ENCODE data around the gene DECR2.
"Not testable (repeated sequence)": the region's sequence is repeated elsewhere in the genome, so short reads cannot be mapped to it uniquely, and the experiment has no call there.

Gene DECR2

DNA sequence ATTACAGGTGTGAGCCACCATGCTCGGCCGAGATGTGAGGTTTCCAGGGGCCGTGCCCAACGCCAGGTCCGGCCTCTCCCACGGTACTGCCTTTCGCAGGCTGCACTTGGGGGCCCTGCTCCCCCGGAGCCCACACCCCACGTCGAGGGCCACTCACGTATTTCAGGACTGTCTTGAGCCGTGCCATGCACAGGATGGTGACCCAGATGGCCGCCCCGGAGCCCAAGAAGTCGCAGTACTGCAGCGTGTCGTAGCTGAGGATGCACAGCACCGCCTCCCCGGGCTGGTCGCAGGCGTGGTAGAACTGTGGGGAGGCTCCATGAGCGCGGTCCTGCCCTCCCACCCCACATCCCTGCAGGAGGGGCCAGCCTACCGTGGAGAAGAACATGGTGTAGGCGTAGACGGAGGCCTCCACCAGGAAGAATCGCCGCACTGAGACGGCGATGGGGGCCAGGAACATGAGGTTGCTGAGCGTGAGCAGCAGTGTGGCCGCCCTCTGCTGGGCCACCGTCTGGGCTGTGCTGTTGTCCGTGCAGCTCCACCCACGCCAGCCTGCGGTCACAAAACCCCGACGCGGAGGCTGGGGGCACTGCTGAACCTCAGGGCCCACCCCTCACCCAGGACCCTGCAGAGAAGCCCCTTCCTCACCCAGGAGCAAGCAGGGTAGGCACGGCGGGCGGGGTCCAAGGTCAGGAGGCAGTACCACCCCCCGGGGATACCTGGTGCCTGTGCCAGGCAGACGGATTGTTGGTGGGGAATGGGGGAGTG is 27.7 kb upstream of the DECR2 start:
- Mint-ChIP-seq H3K27ac (no peak overlapping the region), H3K4me3 (no peak overlapping the region), H3K4me1 (peaks cover 22% of the 10 kb centered on the region), H3K9me3 (no peaks in the 10 kb centered on the region), H3K36me3 (no peaks in the 10 kb centered on the region), H3K27me3 (no peaks in the 10 kb centered on the region)

DNA sequence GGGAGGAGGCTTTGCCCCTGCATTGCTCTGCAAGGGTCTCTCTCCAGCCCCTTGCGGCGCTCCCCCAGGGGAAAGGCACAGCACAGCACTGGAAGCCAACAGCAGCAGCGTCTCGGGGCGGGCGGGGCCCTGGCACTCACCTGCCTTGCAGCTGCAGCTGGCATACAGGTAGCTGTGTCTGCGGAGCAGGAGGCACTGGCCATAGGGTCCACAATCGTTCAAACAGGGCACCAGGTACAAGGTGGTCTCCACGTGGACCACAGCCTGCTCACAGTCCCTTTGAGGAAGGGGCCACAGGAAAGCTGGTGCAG is 27.1 kb upstream of the DECR2 start:
- H3K4me1 Mint-ChIP-seq: peaks cover 20% of the 10 kb centered on the region
- H3K27me3 Mint-ChIP-seq: no peaks in the 10 kb centered on the region
- H3K36me3 Mint-ChIP-seq: no peaks in the 10 kb centered on the region
- H3K4me3 Mint-ChIP-seq: no peak overlapping the region
- H3K9me3 Mint-ChIP-seq: no peaks in the 10 kb centered on the region
- no peak overlapping the region for H3K27ac Mint-ChIP-seq

DNA sequence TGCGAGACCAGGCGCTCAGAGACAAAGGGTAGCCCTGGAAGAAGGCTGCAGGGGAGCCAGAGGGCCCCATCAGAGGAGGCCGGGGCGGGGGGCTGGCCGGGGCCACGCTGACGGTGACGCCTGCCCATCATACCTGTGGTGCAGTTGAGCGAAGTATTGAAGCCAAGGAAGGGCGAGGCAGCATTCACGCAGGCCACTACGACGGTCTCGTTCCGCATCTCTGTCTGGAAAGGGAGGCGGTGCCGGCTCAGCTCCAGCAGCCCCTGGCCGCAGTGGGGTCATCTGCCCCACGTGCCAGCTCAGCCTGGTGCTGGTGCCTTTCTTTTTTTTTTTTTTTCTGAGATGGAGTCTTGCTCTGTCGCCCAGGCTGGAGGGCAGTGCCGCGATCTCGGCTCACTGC is 26.5 kb upstream of the DECR2 start:
- Mint-ChIP-seq H3K27ac (no peak overlapping the region), H3K27me3 (no peaks in the 10 kb centered on the region), H3K4me1 (peaks cover 20% of the 10 kb centered on the region), H3K4me3 (no peak overlapping the region), H3K9me3 (no peaks in the 10 kb centered on the region), H3K36me3 (no peaks in the 10 kb centered on the region)

DNA sequence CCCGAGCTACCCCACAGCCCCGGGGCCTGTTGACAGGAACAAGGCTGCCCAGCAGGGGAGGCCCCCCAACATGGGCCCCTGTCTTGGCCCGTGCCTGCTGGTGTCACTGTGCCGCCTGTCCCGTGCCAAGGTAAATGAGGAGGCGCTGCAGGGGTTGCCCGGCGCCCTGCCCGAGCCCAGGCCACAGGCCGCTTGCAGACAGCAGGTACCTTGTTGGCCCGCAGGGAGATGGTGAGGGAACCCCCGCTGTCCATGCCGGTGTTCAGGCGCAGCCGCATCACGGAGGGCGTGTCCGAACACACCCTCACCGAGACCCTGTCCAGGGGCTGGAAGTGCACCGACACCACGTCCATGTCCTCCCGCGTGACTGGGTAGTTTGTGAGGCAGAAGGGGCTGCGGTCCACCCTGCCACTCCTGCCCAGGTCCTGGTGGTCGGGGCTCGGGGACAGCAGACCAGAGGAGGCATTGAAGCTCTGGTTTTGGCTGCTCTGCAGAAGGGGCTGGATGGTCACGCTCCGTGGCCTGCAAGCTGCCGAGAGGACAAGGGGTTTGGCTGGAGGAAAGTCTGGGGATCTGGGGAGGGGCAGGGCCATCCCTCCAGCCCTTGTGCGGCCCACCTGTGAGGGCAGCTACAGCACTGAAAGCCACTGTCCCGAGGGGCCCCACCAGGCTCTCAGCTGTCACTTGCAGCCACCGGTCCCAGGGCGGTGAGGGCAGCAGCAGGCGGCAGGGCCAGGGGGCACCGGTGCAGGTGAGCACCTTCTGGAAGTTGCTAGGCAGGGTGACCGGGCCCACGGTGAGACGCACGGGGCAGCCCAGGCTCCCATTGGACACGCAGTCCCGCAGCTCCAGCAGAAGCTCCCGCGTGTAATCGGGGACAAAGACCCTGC is 25.5 kb upstream of the DECR2 start:
- H3K9me3 Mint-ChIP-seq: no peaks in the 10 kb centered on the region

DNA sequence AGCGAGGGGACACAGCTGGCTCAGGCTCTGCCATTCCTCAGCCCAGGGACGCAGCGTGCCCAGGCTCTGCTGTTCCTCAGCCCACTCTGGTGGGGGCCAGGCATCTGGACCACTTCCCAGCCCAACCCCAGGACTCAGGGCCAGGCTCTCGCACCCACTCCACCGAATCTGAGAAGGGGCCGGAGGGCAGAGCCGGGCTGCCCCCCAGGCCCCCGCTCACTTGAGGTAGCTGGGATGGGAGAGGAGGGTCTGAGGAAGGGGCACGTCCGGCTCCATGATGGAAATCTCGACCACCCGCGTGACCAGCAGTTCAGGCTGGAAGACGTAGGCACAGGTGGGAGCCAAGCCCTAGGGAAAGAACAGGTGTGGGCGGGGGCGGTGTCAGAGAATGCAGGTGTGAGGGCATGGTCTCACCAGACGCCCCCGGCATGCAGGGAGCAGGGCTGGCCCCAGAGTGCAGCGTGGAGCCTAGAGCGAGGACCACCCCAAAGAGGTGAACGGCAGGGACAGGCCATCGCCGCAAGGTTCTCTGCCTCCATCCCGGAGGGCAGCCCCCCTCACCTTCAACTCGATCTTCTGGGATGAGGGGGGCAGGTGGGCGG is 24.8 kb upstream of the DECR2 start:
- H3K4me1 Mint-ChIP-seq: peaks cover 13% of the 10 kb centered on the region
- H3K9me3 Mint-ChIP-seq: no peaks in the 10 kb centered on the region
- H3K36me3 Mint-ChIP-seq: no peaks in the 10 kb centered on the region
- no peak overlapping the region for H3K4me3 Mint-ChIP-seq
- no peaks in the 10 kb centered on the region for H3K27me3 Mint-ChIP-seq
- H3K27ac Mint-ChIP-seq: no peak overlapping the region

More for the DNA sequence above, 25.5 kb upstream of the DECR2 start:
- no peaks in the 10 kb centered on the region for H3K36me3 Mint-ChIP-seq
- H3K27me3 Mint-ChIP-seq: no peaks in the 10 kb centered on the region
- no peak overlapping the region for H3K27ac Mint-ChIP-seq
- no peak overlapping the region for H3K4me3 Mint-ChIP-seq
- peaks cover 15% of the 10 kb centered on the region for H3K4me1 Mint-ChIP-seq

DNA sequence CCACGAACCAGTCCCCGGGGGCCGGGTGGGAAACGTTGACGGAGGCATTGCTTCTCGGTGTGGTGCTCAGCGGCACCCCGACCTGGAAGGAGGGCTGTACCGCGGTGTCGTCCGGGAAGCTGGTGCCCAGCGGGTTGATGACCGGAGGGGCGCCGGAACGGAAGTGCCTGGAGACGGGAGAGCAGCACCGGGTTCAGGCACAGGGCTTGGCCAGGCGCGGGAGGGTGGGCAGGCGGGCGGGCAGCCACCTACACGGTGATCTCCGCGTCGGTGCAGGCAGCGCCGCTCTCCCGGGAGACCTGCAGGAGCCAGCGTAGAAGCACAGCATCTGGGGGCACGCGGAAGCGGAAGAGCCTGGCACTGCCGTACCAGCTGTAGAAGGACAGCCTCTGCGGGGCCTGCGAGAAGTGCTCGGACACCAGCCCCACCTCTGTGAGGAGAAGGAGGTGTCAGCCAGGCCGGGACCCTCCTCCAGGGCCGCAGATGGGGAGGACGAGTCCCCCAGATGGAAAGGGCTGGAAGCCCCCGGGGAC is 24.2 kb upstream of the DECR2 start:
- H3K27me3 Mint-ChIP-seq: no peaks in the 10 kb centered on the region
- no peaks in the 10 kb centered on the region for H3K9me3 Mint-ChIP-seq
- peaks cover 12% of the 10 kb centered on the region for H3K4me1 Mint-ChIP-seq
- no peaks in the 10 kb centered on the region for H3K36me3 Mint-ChIP-seq
- H3K4me3 Mint-ChIP-seq: no peak overlapping the region
- H3K27ac Mint-ChIP-seq: no peak overlapping the region

DNA sequence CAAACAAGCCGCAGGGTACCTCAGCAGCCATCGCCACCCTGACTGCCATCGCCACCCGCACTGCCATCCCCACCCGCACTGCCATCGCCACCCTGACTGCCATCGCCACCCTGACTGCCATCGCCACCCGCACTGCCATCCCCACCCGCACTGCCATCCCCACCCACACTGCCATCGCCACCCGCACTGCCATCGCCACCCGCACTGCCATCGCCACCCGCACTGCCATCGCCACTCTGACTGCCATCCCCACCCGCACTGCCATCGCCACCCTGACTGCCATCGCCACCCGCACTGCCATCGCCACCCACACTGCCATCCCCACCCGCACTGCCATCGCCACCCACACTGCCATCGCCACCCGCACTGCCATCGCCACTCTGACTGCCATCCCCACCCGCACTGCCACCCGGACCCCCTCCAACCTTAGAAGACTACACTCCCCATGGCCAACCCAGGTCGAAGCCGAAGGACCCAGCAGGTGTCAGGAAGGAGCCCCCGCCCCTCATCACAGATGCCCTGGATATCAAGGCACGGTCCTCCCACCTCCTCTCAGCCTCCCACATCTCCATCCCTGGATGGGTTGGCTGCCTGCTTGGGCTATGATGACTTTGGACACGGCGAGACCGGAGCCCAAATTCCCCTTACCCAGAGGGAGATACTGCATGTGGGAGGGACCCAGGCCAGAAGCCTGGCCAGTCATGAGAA is 23.4 kb upstream of the DECR2 start:
- H3K4me3 Mint-ChIP-seq, H3K27me3 Mint-ChIP-seq, H3K36me3 Mint-ChIP-seq, H3K9me3 Mint-ChIP-seq, H3K27ac Mint-ChIP-seq: not testable (repeated sequence)
- H3K4me1 Mint-ChIP-seq: peaks cover 20% of the 10 kb centered on the region

DNA sequence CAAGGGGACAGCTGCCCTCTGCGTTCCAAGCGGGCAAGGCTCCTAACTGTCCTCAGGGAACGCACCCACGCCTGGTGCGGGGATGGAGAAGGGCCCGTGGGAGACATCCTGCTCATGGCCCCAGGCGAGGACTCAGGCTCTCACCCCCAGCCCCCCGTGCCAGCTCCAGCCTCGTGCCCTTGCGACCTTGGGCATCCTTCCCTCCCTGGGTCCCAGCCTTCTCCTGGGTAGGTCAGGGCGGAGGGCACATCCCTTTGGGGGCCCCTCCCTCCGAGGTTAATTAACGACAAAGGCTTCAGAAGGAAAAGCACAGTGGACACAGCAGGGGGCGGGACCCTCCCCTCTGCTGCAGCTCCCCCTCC is 22.9 kb upstream of the DECR2 start:
- no peak overlapping the region for H3K4me3 Mint-ChIP-seq
- no peaks in the 10 kb centered on the region for H3K27me3 Mint-ChIP-seq
- no peaks in the 10 kb centered on the region for H3K36me3 Mint-ChIP-seq
- H3K27ac Mint-ChIP-seq: no peak overlapping the region
- H3K9me3 Mint-ChIP-seq: no peaks in the 10 kb centered on the region
- H3K4me1 Mint-ChIP-seq: peaks cover 25% of the 10 kb centered on the region

DNA sequence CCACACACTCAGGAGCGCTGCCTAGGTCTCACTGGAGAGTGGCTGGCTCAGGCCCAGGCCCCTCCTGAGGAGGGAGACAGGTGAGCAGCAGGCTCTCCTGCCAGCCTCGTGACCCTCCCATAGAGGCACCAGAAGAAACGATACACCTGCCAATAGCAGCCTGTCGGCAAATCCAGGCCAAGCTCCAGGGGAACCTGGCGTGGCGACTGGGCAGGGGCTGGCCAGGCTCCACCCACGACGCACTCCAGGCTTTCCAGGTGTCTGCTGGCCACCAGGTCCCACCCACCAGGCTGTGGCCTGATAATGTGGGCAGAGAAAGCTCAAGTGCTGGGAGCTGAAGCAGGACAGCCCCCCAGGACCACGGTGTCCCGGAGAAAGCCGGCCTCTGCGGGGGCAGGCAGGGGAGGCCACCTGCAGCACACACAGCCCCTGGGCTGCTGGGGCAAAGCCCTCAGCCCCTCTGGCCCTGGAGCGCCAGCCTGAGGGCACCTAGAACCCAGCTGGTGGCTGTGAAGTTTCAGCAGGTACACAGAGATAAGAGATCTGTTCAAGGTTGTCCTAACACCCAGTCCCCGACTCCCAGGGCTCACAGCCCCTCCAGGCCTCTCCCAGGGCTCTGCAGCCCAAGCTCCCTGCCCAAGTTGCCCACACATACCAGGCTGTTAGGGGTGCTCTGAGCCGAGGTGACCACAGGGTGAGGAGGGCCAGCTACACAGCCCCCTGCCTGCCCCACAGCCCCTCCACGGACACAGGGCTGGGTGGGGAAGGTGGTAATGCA is 22.3 kb upstream of the DECR2 start:
- Mint-ChIP-seq H3K4me3 (peak overlapping the region; percentile 83), H3K9me3 (no peaks in the 10 kb centered on the region), H3K27me3 (no peaks in the 10 kb centered on the region), H3K4me1 (peaks cover 25% of the 10 kb centered on the region), H3K36me3 (no peaks in the 10 kb centered on the region), H3K27ac (no peak overlapping the region)

DNA sequence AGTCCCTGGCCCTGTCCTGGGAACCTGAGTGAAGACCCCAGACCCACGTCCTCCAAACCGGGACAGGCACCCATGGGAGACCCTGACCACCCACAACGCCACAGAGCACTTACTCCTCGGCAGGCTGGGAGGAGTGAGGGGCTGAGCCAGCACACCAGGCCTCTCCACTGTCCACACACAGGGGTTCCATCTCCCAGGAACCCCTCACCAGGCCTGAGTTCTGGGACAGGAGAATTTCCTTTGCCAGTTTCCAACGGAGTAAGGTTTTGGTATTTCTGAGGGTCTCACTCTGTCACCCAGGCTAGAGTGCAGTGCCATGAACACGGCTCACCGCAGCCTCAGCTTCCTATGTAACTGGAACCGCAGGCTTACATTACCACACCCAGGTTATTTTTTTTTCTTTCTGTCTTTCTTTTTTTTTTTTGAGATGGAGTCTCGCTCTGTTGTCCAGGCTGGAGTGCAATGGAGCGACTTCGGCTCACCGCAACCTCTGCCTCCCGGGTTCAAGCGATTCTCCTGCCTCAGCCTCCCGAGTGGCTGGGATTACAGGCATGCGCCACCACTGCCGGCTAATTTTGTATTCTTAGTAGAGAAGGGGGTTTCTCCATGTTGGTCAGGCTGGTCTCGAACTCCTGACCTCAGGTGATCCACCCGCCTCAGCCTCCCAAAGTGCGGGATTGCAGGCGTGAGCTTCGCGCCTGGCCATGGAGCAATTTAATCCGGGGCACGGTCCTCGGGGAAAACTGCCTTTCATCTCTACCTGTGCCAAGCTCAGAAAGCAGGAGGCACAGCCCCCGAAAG is 21.5 kb upstream of the DECR2 start:
- H3K36me3 Mint-ChIP-seq: no peaks in the 10 kb centered on the region
- H3K9me3 Mint-ChIP-seq: no peaks in the 10 kb centered on the region
- peak overlapping the region; percentile 70 for H3K27ac Mint-ChIP-seq
- H3K4me1 Mint-ChIP-seq: peaks cover 25% of the 10 kb centered on the region
- H3K4me3 Mint-ChIP-seq: peak overlapping the region; percentile 83
- no peaks in the 10 kb centered on the region for H3K27me3 Mint-ChIP-seq

DNA sequence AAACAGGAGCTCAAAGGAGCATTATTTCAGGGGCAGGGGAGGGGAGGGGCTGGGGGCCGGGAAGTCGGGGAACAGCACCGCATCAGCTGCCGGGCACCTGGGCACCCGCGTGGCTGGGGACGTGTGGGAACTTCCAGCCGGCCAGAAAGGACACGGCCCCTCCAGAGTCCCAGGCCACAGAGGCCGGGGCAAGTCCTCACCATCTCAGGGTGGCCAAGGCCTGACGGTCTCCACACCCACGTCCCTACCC is 21.0 kb upstream of the DECR2 start:
- Mint-ChIP-seq H3K4me3 (peak overlapping the region; percentile 83), H3K27ac (no peak overlapping the region), H3K27me3 (no peaks in the 10 kb centered on the region), H3K36me3 (no peaks in the 10 kb centered on the region), H3K9me3 (no peaks in the 10 kb centered on the region), H3K4me1 (peaks cover 25% of the 10 kb centered on the region)

DNA sequence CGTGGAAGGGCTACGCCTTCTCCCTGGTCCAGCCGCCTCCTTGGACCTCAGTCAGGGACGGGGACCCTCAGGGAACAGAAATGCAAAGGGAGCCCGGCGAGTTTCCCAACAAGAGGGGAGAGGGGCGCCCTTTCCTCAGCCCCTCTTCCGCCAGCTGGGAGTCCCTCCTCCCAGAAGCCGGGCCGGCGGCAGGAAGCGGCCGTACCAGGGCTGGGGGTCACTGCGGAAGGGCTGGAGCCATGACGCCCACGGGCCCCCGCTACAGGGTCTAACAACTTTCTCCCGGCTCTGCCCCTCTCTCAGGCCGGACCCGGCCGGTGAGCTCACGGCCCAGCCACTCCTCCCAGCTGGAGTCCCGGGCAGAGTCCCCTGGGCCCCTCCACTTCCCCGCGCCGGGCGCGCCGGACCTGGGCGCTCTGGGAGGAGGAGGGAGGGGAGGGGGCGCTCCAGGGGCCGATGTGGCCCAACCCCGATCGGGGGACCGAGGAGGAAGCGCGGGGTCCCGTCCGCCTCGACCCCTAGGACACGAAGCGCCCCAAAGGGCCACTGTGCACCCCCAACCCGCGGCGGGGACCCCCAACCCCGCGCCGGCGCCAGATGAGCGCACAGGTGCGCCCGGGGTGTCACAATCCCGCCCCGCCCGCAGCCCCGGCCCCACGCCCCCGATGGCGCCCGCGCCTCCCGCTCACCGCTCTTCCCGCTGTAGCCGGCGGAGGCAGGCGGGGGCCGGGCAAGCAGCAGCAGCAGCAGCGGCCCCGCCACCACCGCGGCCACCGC is 20.5 kb upstream of the DECR2 start:
- H3K36me3 Mint-ChIP-seq: no peaks in the 10 kb centered on the region
- peak overlapping the region; percentile 69 for H3K4me3 Mint-ChIP-seq
- H3K27ac Mint-ChIP-seq: no peak overlapping the region
- H3K4me1 Mint-ChIP-seq: peaks cover 25% of the 10 kb centered on the region
- no peaks in the 10 kb centered on the region for H3K27me3 Mint-ChIP-seq
- H3K9me3 Mint-ChIP-seq: no peaks in the 10 kb centered on the region

DNA sequence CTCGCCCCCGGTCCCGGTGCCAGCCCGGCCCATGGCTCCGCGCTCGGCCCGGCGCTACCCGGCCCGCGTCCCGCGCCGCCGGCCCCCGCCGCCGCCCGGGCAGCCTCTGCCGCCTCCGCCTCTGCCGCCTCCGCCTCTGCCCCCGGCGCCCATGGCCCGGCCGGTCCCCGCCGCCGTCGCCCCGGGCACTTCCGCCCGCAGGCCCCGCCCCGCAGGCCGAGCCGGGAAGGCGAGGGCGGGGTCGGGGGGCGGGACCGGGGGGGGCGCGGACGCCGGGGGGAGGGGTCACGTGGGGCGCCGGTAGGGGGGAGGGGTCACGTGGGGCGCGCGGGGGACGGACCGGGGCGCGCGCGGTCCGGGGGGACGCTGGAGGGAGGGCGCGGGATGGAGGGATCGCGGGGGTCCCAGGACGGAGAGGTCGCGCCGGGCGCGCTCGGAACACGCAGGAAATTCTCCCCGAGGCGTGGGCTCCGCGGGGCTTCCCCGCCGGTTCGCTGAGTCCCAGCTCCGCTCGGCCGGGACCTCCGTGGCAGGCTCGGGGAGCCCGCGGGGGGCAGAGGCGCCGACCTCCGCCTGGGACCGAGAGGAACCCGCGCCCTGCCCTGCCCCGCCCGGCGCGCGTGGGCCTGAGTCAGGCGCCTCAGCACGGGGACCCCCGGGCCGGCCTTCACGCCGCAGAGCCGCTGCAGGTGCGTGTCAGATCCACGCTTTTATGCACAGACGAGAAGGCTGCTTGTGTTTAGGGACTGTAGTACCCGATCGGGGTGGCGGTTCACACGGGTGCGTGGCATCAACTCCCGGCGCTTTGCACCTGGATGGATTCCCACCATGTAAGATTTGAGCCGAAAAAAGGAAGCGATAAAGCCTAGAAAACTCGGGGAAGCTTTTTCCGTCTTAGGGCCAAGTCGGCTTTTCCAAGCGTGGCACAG is 19.6 kb upstream of the DECR2 start, which contains the start of gene PGAP6:
Gene PGAP6 (minus strand): TSS at position 190 of the 929 bp plus-strand sequence. CDS start 157 bp downstream, at position 33.
- H3K27me3 Mint-ChIP-seq: no peaks in the 10 kb centered on the region
- peak within 1 kb of the TSS; percentile 71 for H3K4me3 Mint-ChIP-seq
- peaks cover 25% of the 10 kb centered on the region for H3K4me1 Mint-ChIP-seq
- no peaks in the 10 kb centered on the region for H3K36me3 Mint-ChIP-seq
- H3K27ac Mint-ChIP-seq: peak within 1 kb of the TSS; percentile 87
- H3K9me3 Mint-ChIP-seq: no peaks in the 10 kb centered on the region

All from activated naive CD4-positive, alpha-beta T cell treated with anti-CD3 and anti-CD28 coated beads, Interleukin-2, amount 50 U/mL, for 24 hours (primary cell).